GM15510 (cell line): ENCODE data around the gene VEGFA.

Experiments used
- POLR2A ChIP-seq: IDR thresholded peaks from 3 replicates; pipeline ENCODE4 v1.6.1; 2011; ENCODE audit warnings: borderline replicate concordance; ENCODE audit not compliant: insufficient read length; ENCODE audit errors: extremely low read depth

The VEGFA gene

DNA sequence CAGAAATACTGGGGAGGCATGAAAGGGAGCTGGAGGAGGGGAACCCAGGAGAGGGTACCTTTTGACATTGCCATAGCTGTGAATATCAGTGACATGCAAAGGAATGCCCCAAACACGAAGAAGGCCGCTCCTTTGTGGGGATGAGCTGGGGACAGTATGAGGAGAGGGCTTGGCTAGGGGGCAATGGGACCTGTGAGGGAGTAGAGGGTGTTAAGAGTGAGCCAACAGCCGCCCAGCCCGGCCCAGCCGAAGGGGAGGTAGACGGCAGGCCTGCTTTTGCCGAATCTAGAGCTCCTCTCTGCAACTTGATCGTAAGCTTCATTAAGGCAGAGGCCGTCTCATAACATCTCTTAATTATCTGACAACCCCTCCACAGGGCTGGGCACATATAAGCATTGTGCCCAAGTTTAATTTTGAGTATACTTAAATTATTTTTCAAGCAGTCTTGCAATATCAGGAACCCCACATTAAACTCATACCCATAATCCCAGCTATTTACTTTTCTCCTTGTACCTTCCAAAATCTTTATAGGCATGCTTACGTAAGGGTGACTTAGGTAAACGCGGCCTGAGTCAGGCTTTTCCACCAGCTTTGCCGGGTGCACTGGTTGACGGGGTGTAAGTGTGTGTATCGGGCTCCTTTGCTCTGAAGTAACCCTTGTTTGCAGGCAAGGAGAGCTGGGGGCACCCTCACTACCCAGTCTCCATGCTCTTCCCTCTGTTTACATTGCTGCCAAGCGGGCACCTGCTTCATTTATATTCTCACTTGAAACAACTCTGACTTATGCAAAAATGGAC, 24.9 kb upstream of the VEGFA start:
- TF ChIP-seq POLR2A: no peak

DNA sequence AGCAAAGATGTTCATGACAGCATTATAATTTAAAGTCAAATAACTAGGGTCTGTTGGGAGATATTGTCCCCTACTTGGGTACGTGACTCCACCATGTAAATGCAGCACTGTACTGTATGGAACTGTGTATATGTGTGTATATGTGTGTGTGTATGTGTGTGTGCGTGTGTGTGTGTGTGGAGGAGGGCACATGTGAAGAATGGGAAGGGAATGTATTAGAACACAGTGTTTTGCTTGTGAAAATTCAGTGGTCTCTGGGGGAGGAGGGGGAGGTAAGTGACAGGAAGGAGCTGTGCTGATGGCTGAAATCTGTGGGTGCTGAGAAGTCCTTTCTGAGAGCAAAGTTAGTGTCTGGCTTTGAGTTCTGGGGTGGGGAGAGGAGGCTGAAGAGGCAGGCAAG, 23.9 kb upstream of the VEGFA start:
- no peak for TF ChIP-seq POLR2A

DNA sequence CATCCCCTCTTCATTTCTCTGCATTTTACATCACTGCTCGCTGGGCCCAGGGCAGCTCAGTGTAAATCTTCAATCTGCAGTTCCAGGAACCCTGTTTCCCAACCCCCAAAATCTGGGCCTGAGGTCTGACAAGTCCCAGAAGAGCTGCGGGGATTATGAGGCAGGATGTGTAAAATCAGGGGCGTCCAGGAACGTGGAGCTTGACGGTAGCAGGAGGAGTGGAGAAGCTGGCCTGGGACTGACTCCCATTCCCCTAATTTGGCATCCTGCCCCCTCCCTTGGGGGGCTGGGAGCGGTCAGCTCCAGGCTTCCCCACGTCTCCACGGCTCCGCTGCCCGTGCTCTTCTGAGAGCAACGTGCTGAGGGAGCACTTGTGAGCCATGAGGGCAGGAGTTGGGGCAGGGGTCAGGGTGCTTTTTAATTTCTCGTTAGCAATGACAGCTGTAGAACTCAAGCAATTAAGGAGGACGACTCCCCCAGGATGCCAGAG, 23.4 kb upstream of the VEGFA start:
- no peak for TF ChIP-seq POLR2A

DNA sequence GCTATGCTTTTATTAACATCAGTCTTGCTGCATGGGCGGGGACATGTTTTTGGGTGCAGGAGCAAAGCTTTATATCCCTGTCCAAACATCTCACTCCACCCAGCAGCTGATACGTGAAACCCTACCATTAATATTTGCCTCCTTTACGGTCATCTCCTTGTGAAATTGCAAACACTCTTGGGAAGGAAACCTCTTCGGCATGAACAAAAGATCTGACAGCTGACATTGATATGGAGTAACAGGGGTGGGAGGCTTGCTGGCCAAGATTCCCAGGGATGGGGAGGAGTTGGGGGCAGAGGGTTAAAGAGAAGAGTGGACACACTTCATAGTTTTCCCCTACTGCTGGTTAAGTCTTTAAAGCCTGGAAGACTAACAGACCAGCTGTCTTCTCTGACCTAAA, 22.2 kb upstream of the VEGFA start:
- TF ChIP-seq POLR2A: no peak

DNA sequence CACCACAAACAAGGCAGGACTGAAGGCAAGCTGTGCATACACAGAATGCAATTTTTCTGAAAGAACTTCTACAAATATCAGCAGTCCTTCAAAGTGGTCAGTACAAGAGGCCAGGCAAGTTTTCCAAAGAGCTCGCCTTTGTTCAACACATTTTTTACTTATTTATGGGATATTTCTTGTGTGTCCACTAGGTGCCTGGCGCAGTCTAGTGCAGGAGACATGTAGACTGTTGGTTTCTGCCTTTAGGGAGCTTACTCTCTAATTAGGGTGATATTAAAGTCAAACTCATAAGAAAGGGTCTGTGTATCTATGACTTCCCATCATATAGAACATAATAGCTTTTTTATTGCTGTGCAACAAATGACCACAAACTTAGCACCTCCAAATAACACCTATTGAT, 21.2 kb upstream of the VEGFA start:
- TF ChIP-seq POLR2A: no peak

DNA sequence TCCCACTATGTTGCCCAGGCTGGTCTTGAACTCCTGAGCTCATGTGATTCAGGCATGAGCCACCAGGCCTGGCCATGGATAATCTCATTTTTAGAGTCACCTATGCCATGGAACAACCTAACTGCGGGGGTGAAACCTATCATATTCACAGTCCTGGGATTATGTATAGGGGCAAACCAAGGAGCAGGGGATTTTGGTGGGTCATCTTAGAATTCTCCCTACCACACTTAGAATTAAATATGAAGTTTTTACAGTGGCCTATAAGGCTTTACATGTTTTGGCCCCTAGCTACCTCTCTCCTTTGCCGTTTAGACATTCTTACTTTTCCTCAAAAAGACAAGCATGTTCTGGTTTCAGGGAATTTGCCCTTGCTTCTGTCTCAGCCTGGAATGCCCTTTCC, 20.6 kb upstream of the VEGFA start:
- no peak for TF ChIP-seq POLR2A

DNA sequence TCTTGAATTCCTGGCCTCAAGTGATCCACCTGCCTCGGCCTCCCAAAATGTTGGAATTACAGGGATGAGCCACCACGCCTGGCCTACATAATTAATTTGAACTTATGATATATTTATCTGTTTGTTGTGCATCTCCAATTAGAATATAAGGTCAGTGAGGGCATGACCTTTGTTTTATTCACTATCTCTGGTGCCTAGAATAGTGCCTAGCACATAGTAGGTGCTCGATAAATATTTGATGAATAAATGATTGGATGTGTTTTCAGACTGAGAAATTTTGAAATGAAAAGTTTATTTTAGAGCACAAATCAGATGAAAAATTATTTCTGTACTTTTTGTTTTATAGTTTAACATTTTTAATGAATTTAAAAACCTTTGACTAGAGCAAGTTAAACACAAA, 19.4 kb upstream of the VEGFA start:
- no peak for TF ChIP-seq POLR2A

DNA sequence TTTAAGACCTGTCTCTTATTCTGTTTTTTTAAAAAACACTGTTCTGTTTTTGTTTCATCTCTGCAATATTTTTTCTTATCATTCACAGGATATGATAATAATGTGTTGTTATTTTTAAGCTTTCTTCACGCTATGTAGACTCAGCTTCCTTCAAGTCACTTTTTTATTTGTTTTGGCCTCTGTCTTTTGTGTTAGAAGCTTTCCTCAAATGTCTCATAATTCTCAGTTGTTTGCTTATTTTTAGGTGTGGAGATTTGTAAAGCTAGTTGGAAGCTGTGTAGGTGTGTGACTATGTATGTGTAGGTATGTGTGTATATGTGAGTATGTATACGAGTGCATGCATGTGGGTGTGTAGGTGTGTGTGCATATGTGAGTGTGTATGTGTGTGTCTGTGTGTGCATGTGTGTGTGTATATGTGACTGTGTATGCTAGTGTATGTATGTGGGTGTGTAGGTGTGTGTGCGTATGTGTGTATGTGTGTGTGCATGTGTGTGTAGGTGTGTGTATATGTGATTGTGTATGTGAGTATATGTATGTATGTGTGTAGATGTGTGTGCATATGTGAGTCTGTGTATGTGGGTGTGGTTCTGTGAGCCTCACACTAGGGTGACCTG, 16.3 kb upstream of the VEGFA start:
- TF ChIP-seq POLR2A: no peak

DNA sequence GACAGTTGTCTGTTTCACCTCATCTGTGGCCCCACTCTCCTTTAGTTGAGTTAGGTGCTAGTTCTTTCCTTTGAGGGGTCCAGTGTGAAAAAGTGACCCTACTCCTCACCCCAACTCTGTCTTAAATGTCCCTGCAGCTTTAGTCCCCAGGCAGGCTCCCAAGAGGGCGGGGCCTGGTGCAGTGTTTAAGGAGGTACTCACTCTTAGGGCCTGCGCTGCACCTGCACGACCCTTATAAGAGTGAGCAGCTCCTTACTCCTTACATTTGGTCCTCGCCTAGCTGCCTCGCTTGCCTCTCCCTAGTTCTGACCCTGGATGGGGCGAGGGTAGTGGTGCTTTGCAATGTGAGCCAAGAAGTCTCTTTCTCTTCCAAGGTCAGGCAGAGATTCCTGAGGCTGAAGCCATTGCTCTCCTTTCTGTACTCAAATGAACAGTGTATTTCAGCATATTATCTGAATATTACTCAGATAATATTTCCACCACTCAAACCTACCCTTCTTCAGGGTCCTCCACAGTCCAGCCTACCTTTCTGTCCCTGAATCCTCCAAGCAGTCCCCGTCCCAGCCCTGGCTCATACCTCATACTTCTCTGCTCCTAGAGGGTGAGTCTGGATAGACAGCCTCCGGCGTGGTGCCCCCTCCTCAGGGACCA, 11.9 kb upstream of the VEGFA start:
- TF ChIP-seq POLR2A: no peak

DNA sequence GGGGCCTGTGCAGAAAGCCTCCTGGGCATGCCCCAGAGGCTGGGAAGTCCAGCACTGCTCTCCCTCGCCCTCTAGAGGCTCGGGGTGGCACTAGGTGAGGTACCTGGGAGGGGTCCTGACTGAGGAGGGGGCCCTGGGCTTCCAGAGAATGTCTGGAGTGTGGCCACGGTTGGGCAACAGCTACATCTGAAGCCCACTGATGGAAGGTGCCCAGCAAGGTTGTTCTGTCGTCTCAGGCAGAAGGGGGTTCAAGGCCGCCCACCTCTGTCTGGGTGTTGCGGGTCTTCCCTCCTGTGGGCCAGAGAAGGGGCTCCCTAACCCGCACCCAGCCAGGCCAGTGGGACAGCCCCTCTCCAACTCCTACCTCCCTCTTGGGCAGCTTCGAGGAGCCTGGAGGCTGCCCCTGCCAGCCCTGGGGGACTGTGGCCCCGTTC, 11.4 kb upstream of the VEGFA start:
- no peak for TF ChIP-seq POLR2A

DNA sequence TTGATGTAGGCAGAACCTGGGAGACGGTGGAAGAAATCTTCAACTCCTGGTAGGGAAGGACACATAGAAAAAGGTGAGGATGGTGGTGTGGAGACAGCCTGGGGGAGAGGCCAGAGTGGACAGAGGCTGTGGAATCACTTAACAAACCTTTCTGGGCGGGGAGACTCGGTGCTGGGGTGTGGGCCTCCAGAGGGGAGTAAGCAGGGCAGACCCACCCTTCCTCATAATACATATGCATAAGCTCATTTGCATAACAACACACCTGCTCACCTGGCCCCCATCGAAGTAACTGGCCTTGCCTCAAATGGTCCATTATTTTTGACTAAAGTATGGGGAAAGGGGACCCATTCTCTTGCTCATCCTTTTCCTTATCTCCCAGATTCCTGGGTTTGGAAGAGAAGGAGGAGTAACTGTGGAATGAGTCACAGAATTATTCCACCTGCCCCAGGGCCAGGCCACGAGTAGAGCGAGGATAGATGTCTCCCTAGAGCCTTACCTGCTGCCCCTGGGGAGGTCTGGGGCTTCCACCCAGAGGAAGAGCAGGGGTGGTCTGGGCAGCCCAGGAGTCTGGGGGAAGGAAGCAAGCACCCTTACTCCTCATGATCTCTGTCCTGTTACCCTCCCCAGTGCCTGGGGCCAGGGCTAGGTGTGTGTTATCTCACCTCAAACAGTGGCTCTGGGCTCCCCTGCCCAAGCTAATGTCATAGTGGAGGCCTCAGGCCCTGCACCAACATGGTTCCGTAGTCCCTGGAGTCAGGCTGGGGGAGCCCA, 10.7 kb upstream of the VEGFA start:
- no peak for TF ChIP-seq POLR2A

DNA sequence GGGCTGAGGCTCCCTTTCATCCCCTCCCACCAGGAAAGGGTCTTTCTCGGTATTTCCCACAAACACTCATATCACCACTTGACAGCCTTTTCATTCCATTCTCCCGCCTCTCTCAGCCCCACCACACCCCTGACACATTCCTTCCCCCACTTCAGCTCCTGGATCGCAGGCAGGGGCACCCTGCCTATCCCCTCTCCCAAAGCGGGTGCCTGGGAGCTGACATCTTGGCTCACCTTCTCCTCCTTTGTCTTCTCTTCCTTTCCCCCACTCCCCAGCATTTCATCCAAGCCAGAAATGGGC, 10.2 kb upstream of the VEGFA start:
- TF ChIP-seq POLR2A: no peak

DNA sequence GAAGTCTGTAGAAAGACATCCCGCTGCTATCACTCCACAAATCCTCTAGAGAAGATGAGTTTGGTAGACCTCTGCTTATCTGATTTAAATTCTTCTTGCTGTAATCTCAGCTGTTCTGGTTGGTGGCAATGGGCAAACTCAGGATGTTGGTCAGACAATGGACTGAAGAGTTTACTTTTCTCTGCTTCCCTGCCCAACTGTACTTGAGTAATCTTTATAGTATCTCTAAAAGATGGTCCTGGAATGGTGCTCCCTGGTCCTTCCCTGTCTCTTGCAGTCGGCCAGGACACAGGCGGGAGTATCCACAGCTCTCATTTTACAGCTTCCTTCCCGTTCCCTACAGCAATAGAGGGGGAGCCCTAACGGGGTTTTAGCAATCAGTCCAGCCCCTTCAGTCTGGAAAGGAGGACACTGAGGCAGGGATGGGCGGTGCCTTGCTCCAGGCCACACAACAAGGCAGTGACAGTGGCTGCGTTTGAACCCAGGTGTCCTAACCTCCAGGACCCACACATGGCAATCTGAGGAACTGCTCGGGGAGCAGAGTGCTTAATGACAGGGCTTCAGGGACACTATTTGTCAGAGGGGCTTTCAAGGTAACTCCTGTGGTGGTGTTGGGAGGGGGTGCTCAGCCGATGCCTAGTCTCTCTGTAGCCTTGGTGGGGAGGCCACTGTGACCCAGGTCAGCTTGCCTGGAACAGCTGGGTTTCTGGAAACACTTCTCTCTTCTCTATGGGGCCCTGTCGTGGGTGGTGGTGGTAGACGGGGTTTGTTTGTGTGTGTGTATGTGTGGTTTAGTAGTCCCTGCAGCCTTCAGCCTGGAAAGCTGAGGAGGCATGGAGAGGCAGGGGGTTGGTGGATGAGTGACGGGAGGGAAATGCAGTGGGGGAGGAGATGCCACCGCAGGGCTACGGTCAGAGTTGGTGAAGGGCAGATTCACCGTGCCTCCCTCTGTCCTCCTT, 9.5 kb upstream of the VEGFA start:
- no peak for TF ChIP-seq POLR2A
